HepG2 (cell line): ENCODE data around the gene TARBP2. TPM values are rescaled to one million over a fixed set of nuclear protein-coding genes. Genes with fewer than 3 reads are reported as not detected.

Experiments
- ATAC-seq: fragments of 200-7000 bp; cut with Tn5 transposase; 3 replicates; pipeline ENCODE4 v1.9.1; 2020; ENCODE audit warnings: mild to moderate bottlenecking, moderate library complexity
- BruUV-seq: library from RNA; stranded (reverse); fragments of 400-500 nt; replicated peaks from 2 replicates; lab custom pipeline; 2021; lab: Mats Ljungman, UMichigan
- CTCF ChIA-PET: fragments of 300-600 bp; formaldehyde crosslinking; extraction: SDS; loops from one replicate; lab custom pipeline; 2021; ENCODE audit warnings: low total read pairs, inconsistent platforms, low intra/inter-chr PET ratio; lab: Yijun Ruan, JAX
- POLR2A ChIA-PET: fragments of 350-600 bp; sonication (Branson Sonifier 250); formaldehyde crosslinking; loops from one replicate; lab custom pipeline; 2020; ENCODE audit warnings: antibody characterized with exemption, inconsistent platforms; lab: Yijun Ruan, JAX
- DNase-seq: peaks from one replicate; pipeline ENCODE4 v3.0.0-alpha.2; 2015; ENCODE audit warnings: low spot score
- FAIRE-seq: peaks from 3 replicates; lab custom pipeline; 2011; peaks lifted over from hg19 to GRCh38; lab: Jason Lieb, UNC
- H2AFZ ChIP-seq: one replicate; pipeline ENCODE4 v1.6.1; 2011; ENCODE audit warnings: low read length, inconsistent platforms
- H3K27ac ChIP-seq: fragments of 300-600 bp; 3 replicates; pipeline ENCODE4 v1.8.0; 2011; ENCODE audit warnings: mixed run types, mild to moderate bottlenecking, mixed read lengths, low read length, inconsistent platforms; ENCODE audit not compliant: insufficient read depth; ENCODE audit errors: extremely low read length
- H3K27me3 ChIP-seq, 2 experiments: fragments of 200-600 bp in 1 of 2; 2 replicates in 1 of 2; 3 replicates in 1 of 2; pipeline versions ENCODE4 v1.6.0 to v1.8.0; 2011; ENCODE audit warnings: low read length in 2 of 2, mild to moderate bottlenecking in 2 of 2, moderate library complexity in 2 of 2, inconsistent platforms in 1 of 2; ENCODE audit not compliant: insufficient read depth in 2 of 2, control insufficient read depth in 1 of 2
- H3K36me3 ChIP-seq, 2 experiments: fragments of 200-600 bp in 1 of 2; replicated peaks in 1 of 2; 2 replicates in 1 of 2; 3 replicates in 1 of 2; pipeline versions ENCODE4 v1.5.1 to v1.8.0; 2011; ENCODE audit warnings: low read length in 2 of 2, inconsistent platforms in 1 of 2; ENCODE audit not compliant: insufficient read depth in 2 of 2, control insufficient read depth in 1 of 2
- H3K4me1 ChIP-seq: 2 replicates; pipeline ENCODE4 v1.5.1; 2012; ENCODE audit warnings: low read length, inconsistent platforms; ENCODE audit not compliant: insufficient read depth
- H3K4me2 ChIP-seq: 2 replicates; pipeline ENCODE4 v1.6.0; 2011; ENCODE audit warnings: low read depth, low read length, inconsistent platforms
- H3K4me3 ChIP-seq, 3 experiments: fragments of 200-600 bp in 1 of 3; sonication (generic), shearing (Covaris generic) in 1 of 3; replicated peaks in 1 of 3; 2 replicates each; pipeline ENCODE4 v1.5.1; 2011 to 2016; ENCODE audit warnings: low read length in 3 of 3, inconsistent platforms in 2 of 3, low read depth in 2 of 3, mild to moderate bottlenecking in 2 of 3, control low read depth in 1 of 3, mixed read lengths in 1 of 3; ENCODE audit not compliant: insufficient read depth in 1 of 3
- H3K79me2 ChIP-seq: one replicate; pipeline ENCODE4 v1.6.1; 2011; ENCODE audit warnings: low read length, inconsistent platforms; ENCODE audit not compliant: insufficient read depth
- H3K9ac ChIP-seq: 2 replicates; pipeline ENCODE4 v1.6.0; 2011; ENCODE audit warnings: mild to moderate bottlenecking, low read depth, low read length, inconsistent platforms; ENCODE audit not compliant: insufficient read depth
- H3K9me3 ChIP-seq: 2 replicates; pipeline ENCODE4 v1.5.1; 2012; ENCODE audit warnings: mild to moderate bottlenecking, low read length
- H4K20me1 ChIP-seq: 2 replicates; pipeline ENCODE4 v1.6.0; 2011; ENCODE audit warnings: inconsistent platforms, mild to moderate bottlenecking, low read length, moderate library complexity; ENCODE audit not compliant: insufficient read depth
- ATF1 ChIP-seq: IDR thresholded peaks from 2 replicates; pipeline ENCODE4 v1.6.1; 2016; ENCODE audit warnings: mild to moderate bottlenecking, control low read depth
- BHLHE40 ChIP-seq: IDR thresholded peaks from 2 replicates; pipeline ENCODE4 v1.6.1; 2011; ENCODE audit warnings: low read length, improper control_type of control experiment
- BRCA1 ChIP-seq: sonication (generic); formaldehyde crosslinking; IDR thresholded peaks from 2 replicates; pipeline ENCODE4 v1.4.0; 2020; ENCODE audit warnings: missing genetic modification reagents
- DR1 ChIP-seq: sonication (generic); formaldehyde crosslinking; IDR thresholded peaks from 2 replicates; pipeline ENCODE4 v1.8.0; 2021; ENCODE audit warnings: mild to moderate bottlenecking, missing genetic modification reagents, inconsistent platforms
- GPN1 ChIP-seq: sonication (generic); formaldehyde crosslinking; IDR thresholded peaks from 2 replicates; pipeline ENCODE4 v1.5.1; 2020; ENCODE audit warnings: missing genetic modification reagents, borderline replicate concordance
- HNF4A ChIP-seq: sonication (generic); formaldehyde crosslinking; IDR thresholded peaks from 2 replicates; pipeline ENCODE4 v1.4.0; 2020; ENCODE audit warnings: missing genetic modification reagents
- HOXA3 ChIP-seq: sonication (generic); formaldehyde crosslinking; IDR thresholded peaks from 2 replicates; pipeline ENCODE4 v1.5.0; 2020; ENCODE audit warnings: missing genetic modification reagents
- MEF2D ChIP-seq: sonication (generic); formaldehyde crosslinking; IDR thresholded peaks from 2 replicates; pipeline ENCODE4 v1.5.1; 2020; ENCODE audit warnings: mild to moderate bottlenecking, missing genetic modification reagents
- PITX1 ChIP-seq: sonication (generic); formaldehyde crosslinking; IDR thresholded peaks from 2 replicates; pipeline ENCODE4 v1.5.1; 2020; ENCODE audit warnings: mild to moderate bottlenecking, missing genetic modification reagents
- RBM22 ChIP-seq: fragments of 200-400 bp; formaldehyde crosslinking; optimal IDR thresholded peaks from 2 replicates; pipeline ENCODE3; 2017; ENCODE audit warnings: mild to moderate bottlenecking, low read length, moderate library complexity
- RXRB ChIP-seq: IDR thresholded peaks from 2 replicates; pipeline ENCODE4 v1.6.1; 2016; ENCODE audit warnings: borderline replicate concordance, missing genetic modification reagents, missing compliant biosample characterization
- SALL1 ChIP-seq: sonication (generic); formaldehyde crosslinking; IDR thresholded peaks from 2 replicates; pipeline ENCODE4 v1.8.0; 2022; ENCODE audit warnings: mild to moderate bottlenecking, missing genetic modification reagents
- SUZ12 ChIP-seq: fragments of 150-350 bp; IDR thresholded peaks from 2 replicates; pipeline ENCODE4 v1.6.1; 2014; ENCODE audit warnings: low read depth, low read length
- TBL1XR1 ChIP-seq: fragments of 150-350 bp; IDR thresholded peaks from 2 replicates; pipeline ENCODE4 v1.6.1; 2014; ENCODE audit warnings: borderline replicate concordance, low read length; ENCODE audit not compliant: partially characterized antibody
- ZFP1 ChIP-seq: IDR thresholded peaks from 2 replicates; pipeline ENCODE4 v1.6.1; 2016
- ZNF121 ChIP-seq: sonication (generic); formaldehyde crosslinking; IDR thresholded peaks from 2 replicates; pipeline ENCODE4 v1.5.0; 2020; ENCODE audit warnings: mild to moderate bottlenecking, missing genetic modification reagents
- ZNF17 ChIP-seq: sonication (generic); formaldehyde crosslinking; IDR thresholded peaks from 2 replicates; pipeline ENCODE4 v1.5.0; 2020; ENCODE audit warnings: mild to moderate bottlenecking, missing genetic modification reagents
- ZNF282 ChIP-seq: fragments of 450-650 bp; IDR thresholded peaks from 2 replicates; pipeline ENCODE4 v1.6.1; 2018; ENCODE audit not compliant: partially characterized antibody
- ZNF589 ChIP-seq: sonication (generic); formaldehyde crosslinking; conservative IDR thresholded peaks from 2 replicates; pipeline ENCODE4 v1.8.0; 2022; ENCODE audit warnings: mild to moderate bottlenecking, moderate library complexity, missing genetic modification reagents
- ZNF724P ChIP-seq: sonication (generic); formaldehyde crosslinking; IDR thresholded peaks from 2 replicates; pipeline ENCODE4 v1.8.0; 2022; ENCODE audit warnings: missing genetic modification reagents, borderline replicate concordance
- WGBS: methylation state at CpG from one replicate; pipeline ENCODE4 v1.1.6; 2017; ENCODE audit warnings: low lambda C conversion rate; 5-methylcytosine and 5-hydroxymethylcytosine counted together
- in situ Hi-C: cut with HindIII; loops from 2 replicates; pipeline ENCODE4 v1.10.0; 2017; ENCODE audit warnings: low pct_unique_long_range_greater_than_20kb; ENCODE audit not compliant: extremely low pct_ligation_motif_present
- intact Hi-C: fragments of 100-400 bp; cut with micrococcal nuclease; formaldehyde crosslinking; loops from one replicate; pipeline ENCODE4 v1.10.0; 2022; ENCODE audit not compliant: unreplicated experiment
- polyA plus RNA-seq, 8 experiments: library from polyadenylated mRNA; depleted of rRNA in 3 of 8; stranded (reverse) in 7 of 8; unstranded in 1 of 8; fragments of >200 nt; fragmentation: Illumina TruSeq in 4 of 8; extraction: Trizol in 4 of 8; gene quantifications; 2 replicates each; pipeline versions ENCODE4 v1.2.1 to v1.2.3, GENCODE V29; 2011 to 2016; ENCODE audit warnings: low read depth in 4 of 8, missing spikeins in 1 of 8, mixed read lengths in 1 of 8; ENCODE audit not compliant: insufficient read depth in 1 of 8
- total RNA-seq, 5 experiments: library from RNA; depleted of rRNA; stranded (reverse); fragments of >200 nt; fragmentation: Illumina TruSeq; extraction: Trizol; gene quantifications; 2 replicates each; pipeline ENCODE4 v1.2.3, GENCODE V29; 2016; ENCODE audit warnings: low read depth in 1 of 5
- TF ChIP-seq, protein P1 (sequence below): fragments of 450-650 bp; IDR thresholded peaks from 2 replicates; pipeline ENCODE4 v1.6.1; 2017; ENCODE audit warnings: mild to moderate bottlenecking
- TF ChIP-seq, protein P2 (sequence below): sonication (generic); formaldehyde crosslinking; IDR thresholded peaks from 2 replicates; pipeline ENCODE4 v1.4.0; 2020; ENCODE audit warnings: mild to moderate bottlenecking, missing genetic modification reagents
- TF ChIP-seq, protein P3 (sequence below): IDR thresholded peaks from 2 replicates; pipeline ENCODE4 v1.6.1; 2016; ENCODE audit warnings: control low read depth

TARBP2 gene
- total and polyA plus RNA-seq, 2 of the 13 experiments (the other 11 are each of a cell fraction or from before 2014, with no cell fraction given), result 47.0 to 55.5 TPM

DNA sequence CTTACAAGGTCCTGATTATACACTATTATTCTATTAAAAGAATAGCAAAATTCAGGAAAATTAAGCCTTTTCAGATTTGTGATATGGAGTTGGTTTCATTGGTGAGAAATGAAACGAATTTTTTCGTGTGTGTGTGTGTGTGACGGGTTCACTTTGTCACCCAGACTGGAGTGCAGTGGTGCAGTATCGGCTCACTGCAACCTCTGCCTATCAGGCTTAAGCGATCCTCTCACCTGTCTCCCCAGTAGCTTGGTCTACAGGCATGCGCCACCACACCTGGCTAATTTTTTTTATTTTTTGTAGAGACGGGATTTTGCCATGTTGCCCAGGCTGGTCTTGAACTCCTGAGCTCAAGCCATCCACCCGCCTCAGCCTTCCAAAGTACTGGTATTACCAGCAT lies 39.5 kb upstream of the TARBP2 start (continued):
- TF ChIP-seq PITX1 (CRISPR knock-in tag) (no peak), ZNF17 (CRISPR knock-in tag) (no peak), ZNF121 (CRISPR knock-in tag) (no peak), ZNF724P (CRISPR knock-in tag) (no peak), RXRB (CRISPR knock-in tag) (no peak), BHLHE40 (no peak), GPN1 (CRISPR knock-in tag) (no peak), ZNF282 (no peak), ATF1 (CRISPR knock-in tag) (no peak)
- TF ChIP-seq, protein P1, sequence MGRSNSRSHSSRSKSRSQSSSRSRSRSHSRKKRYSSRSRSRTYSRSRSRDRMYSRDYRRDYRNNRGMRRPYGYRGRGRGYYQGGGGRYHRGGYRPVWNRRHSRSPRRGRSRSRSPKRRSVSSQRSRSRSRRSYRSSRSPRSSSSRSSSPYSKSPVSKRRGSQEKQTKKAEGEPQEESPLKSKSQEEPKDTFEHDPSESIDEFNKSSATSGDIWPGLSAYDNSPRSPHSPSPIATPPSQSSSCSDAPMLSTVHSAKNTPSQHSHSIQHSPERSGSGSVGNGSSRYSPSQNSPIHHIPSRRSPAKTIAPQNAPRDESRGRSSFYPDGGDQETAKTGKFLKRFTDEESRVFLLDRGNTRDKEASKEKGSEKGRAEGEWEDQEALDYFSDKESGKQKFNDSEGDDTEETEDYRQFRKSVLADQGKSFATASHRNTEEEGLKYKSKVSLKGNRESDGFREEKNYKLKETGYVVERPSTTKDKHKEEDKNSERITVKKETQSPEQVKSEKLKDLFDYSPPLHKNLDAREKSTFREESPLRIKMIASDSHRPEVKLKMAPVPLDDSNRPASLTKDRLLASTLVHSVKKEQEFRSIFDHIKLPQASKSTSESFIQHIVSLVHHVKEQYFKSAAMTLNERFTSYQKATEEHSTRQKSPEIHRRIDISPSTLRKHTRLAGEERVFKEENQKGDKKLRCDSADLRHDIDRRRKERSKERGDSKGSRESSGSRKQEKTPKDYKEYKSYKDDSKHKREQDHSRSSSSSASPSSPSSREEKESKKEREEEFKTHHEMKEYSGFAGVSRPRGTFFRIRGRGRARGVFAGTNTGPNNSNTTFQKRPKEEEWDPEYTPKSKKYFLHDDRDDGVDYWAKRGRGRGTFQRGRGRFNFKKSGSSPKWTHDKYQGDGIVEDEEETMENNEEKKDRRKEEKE, result no peak

DNA sequence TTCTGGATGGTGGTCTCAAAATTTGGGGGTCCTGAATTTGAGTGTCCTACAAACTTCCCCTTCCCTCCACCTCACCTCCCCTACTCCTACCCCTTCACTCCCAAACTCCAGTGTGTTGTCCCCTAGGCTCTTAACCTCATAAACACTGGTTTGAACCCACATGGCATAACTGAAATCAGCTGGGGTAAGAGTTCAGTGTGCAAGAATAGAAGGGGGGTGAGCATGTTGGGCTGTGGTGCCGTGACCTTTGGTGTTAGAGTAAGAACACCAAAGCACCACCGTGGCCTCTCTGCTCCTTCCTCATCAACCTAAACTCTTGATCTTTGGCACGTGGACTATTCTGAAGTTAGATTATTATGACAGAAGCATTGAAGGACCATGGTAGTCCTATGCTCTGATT lies 38.1 kb upstream of the TARBP2 start:
- Histone ChIP-seq H3K9ac (no peak overlapping the region), H3K4me3 (no peak overlapping the region), H3K4me2 (no peak overlapping the region), H3K4me1 (peaks cover 57% of the 10 kb centered on the region), H3K27me3 (no peaks in the 10 kb centered on the region), H4K20me1 (peaks cover 77% of the 10 kb centered on the region), H3K27ac (peak overlapping the region; percentile 19), H3K36me3 (peaks cover 35 to 98% of the 10 kb centered on the region in 2 experiments), H3K79me2 (peaks cover 66% of the 10 kb centered on the region), H3K9me3 (no peaks in the 10 kb centered on the region), H2AFZ (no peak overlapping the region)
- ATAC-seq (peak; percentile 24), FAIRE-seq (no peak), DNase-seq (no peak)
- intact Hi-C loops (no loop called here), in situ Hi-C loops (no loop called here)
- BruUV-seq, result no TSS peak
- POLR2A ChIA-PET, result interaction anchor here (1.2 to 1.8 kb wide), 2 partner anchors 9 to 38 kb away, joined by 4 to 8 read pairs; partner anchors contain the start of genes MAP3K12 and TARBP2
- CTCF ChIA-PET, result no interaction called here
- WGBS, result 79% methylated on average over 3 of the region's 3 CpGs
- TF ChIP-seq TBL1XR1 (no peak), MEF2D (CRISPR knock-in tag) (no peak), HNF4A (CRISPR knock-in tag) (peak; percentile 23), SALL1 (CRISPR knock-in tag) (no peak), ZFP1 (CRISPR knock-in tag) (no peak), BRCA1 (CRISPR knock-in tag) (no peak), DR1 (CRISPR knock-in tag) (no peak), ZNF17 (CRISPR knock-in tag) (no peak), HOXA3 (CRISPR knock-in tag) (no peak), RBM22 (peak; percentile 75), ZNF589 (CRISPR knock-in tag) (no peak), SUZ12 (no peak)
- TF ChIP-seq, protein P2, sequence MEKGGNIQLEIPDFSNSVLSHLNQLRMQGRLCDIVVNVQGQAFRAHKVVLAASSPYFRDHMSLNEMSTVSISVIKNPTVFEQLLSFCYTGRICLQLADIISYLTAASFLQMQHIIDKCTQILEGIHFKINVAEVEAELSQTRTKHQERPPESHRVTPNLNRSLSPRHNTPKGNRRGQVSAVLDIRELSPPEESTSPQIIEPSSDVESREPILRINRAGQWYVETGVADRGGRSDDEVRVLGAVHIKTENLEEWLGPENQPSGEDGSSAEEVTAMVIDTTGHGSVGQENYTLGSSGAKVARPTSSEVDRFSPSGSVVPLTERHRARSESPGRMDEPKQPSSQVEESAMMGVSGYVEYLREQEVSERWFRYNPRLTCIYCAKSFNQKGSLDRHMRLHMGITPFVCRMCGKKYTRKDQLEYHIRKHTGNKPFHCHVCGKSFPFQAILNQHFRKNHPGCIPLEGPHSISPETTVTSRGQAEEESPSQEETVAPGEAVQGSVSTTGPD (CRISPR knock-in tag), result 0 out of 2 replicates have a peak, but pooled peaks have one; percentile 30
- TF ChIP-seq, protein P3, sequence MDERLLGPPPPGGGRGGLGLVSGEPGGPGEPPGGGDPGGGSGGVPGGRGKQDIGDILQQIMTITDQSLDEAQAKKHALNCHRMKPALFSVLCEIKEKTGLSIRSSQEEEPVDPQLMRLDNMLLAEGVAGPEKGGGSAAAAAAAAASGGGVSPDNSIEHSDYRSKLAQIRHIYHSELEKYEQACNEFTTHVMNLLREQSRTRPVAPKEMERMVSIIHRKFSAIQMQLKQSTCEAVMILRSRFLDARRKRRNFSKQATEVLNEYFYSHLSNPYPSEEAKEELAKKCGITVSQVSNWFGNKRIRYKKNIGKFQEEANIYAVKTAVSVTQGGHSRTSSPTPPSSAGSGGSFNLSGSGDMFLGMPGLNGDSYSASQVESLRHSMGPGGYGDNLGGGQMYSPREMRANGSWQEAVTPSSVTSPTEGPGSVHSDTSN, result no peak
